Measurements from ENCODE around the gene ATP9A. TPM values are rescaled to one million over a fixed set of nuclear protein-coding genes. Genes with fewer than 3 reads are reported as not detected.

Gene ATP9A
- total RNA-seq, 1 experiment from 2014 or later: 16.8 TPM

- no peaks in the 10 kb centered on the region for H3K36me3 ChIP-seq (ENCODE audit: control insufficient read depth in 1 of 2, insufficient read depth in 2 of 2, low read length in 2 of 2)
- no peaks in the 10 kb centered on the region for H3K4me1 ChIP-seq (ENCODE audit: control insufficient read depth in 1 of 2, insufficient read depth in 2 of 2, low read length in 2 of 2)
- POLR2A ChIA-PET: no interaction called here
- BruUV-seq (replicated peaks): no TSS peak
- no peaks in the 10 kb centered on the region for H3K79me2 ChIP-seq (ENCODE audit: insufficient read depth, low read length)
- intact Hi-C loops (cut with micrococcal nuclease): no loop called here
- TF ChIP-seq TCF7L2 (IDR thresholded peaks at IDR 0.05; ENCODE audit: borderline replicate concordance, extremely low read depth, insufficient read depth, insufficient read length) (no peak), ZBTB33 (IDR thresholded peaks at IDR 0.05; ENCODE audit: extremely low read depth, insufficient replicate concordance, low read length) (no peak), EGR1 (IDR thresholded peaks at IDR 0.05; ENCODE audit: low read depth) (no peak), EZH2phosphoT487 (IDR thresholded peaks at IDR 0.05; ENCODE audit: borderline replicate concordance) (no peak), CBX3 (IDR thresholded peaks at IDR 0.05; ENCODE audit: low read depth) (no peak), SRF (IDR thresholded peaks at IDR 0.05; ENCODE audit: low read depth) (no peak), CEBPB (IDR thresholded peaks at IDR 0.05; ENCODE audit: low read depth) (no peak), ZFX (IDR thresholded peaks at IDR 0.05) (no peak), REST (IDR thresholded peaks at IDR 0.05; ENCODE audit: low read depth) (no peak), ELF1 (IDR thresholded peaks at IDR 0.05; ENCODE audit: borderline replicate concordance, low read depth) (no peak), YY1 (IDR thresholded peaks at IDR 0.05; ENCODE audit: extremely low read depth, insufficient replicate concordance, low read depth, low read length) (no peak), FOSL1 (IDR thresholded peaks at IDR 0.05; ENCODE audit: low read depth) (no peak), JUND (IDR thresholded peaks at IDR 0.05) (no peak), MAX (IDR thresholded peaks at IDR 0.05) (no peak), POLR2AphosphoS5 (IDR thresholded peaks at IDR 0.05; ENCODE audit: low read depth, low read length) (no peak), EZH2 (IDR thresholded peaks at IDR 0.05) (no peak), ZNF274 (IDR thresholded peaks at IDR 0.05; ENCODE audit: low read depth, low read length) (no peak), CTCF (IDR thresholded peaks at IDR 0.05 in 2 of 3, conservative IDR thresholded peaks at IDR 0.05 in 1 of 3; ENCODE audit: borderline replicate concordance in 1 of 3, insufficient read depth in 1 of 3, low read depth in 2 of 3, low read length in 2 of 3) (no peak)
- DNase-seq (ENCODE audit: low read depth, low spot score) (no peak), ATAC-seq (no peak)
- CTCF ChIA-PET: no interaction called here
- H3K9me2 ChIP-seq (ENCODE audit: insufficient read depth): no peaks in the 10 kb centered on the region
- H3K27ac ChIP-seq (ENCODE audit: low read depth, low read length): no peak overlapping the region
- H3K9me3 ChIP-seq (ENCODE audit: control insufficient read depth in 1 of 2, insufficient read depth in 1 of 2, low read depth in 1 of 2, low read length in 2 of 2): no peaks in the 10 kb centered on the region
- no peak overlapping the region for H3K9ac ChIP-seq (ENCODE audit: low read length)
- no peak overlapping the region for H3K4me2 ChIP-seq (ENCODE audit: low read length)
- no peak overlapping the region for H3K4me3 ChIP-seq (replicated peaks in 1 of 2; ENCODE audit: low read depth in 1 of 2, low read length in 2 of 2)
- H3K27me3 ChIP-seq (ENCODE audit: insufficient read depth, low read length): no peaks in the 10 kb centered on the region
- RAD21 ChIA-PET (ENCODE audit: low non-redundant PET in 1 of 2, low total read pairs in 2 of 2, uncharacterized antibody in 2 of 2, unreplicated experiment in 2 of 2): no interaction called here
- H4K20me1 ChIP-seq (ENCODE audit: insufficient read depth): no peaks in the 10 kb centered on the region
- no peak overlapping the region for H2AFZ ChIP-seq (ENCODE audit: low read depth, low read length, poor library complexity, severe bottlenecking)
Observed at GRCh38 chr20:51811514-51812128, 43.4 kb upstream of the ATP9A start.

Measured in HCT116 (cell line).